ENCODE measurements around the gene PPP6R2.

DNA sequence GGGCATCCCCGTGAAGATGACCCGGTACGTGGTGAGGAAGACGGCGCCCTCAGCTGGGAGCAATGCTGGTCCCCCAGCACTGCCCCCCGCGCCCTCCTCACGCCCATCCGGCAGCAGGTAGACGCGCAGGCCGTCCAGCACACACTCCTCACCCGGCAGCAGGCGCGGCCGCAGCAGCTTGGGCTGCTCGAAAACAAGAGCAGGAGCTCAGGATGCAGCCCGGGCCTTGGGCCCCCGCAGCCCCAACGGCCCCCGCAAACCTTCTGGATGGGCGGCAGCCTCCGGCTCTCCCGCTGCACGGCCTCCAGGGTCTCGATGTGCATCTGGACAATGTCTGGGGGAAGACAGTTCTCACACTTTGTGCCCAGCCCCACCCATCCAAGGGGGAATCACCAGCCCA, 118.4 kb downstream of the PPP6R2 start:
- TF ChIP-seq, protein P1, sequence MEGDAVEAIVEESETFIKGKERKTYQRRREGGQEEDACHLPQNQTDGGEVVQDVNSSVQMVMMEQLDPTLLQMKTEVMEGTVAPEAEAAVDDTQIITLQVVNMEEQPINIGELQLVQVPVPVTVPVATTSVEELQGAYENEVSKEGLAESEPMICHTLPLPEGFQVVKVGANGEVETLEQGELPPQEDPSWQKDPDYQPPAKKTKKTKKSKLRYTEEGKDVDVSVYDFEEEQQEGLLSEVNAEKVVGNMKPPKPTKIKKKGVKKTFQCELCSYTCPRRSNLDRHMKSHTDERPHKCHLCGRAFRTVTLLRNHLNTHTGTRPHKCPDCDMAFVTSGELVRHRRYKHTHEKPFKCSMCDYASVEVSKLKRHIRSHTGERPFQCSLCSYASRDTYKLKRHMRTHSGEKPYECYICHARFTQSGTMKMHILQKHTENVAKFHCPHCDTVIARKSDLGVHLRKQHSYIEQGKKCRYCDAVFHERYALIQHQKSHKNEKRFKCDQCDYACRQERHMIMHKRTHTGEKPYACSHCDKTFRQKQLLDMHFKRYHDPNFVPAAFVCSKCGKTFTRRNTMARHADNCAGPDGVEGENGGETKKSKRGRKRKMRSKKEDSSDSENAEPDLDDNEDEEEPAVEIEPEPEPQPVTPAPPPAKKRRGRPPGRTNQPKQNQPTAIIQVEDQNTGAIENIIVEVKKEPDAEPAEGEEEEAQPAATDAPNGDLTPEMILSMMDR (IDR thresholded peaks at IDR 0.05), result no peak
- no peak for TF ChIP-seq EP300 (IDR thresholded peaks at IDR 0.05)
- no peak for TF ChIP-seq POLR2A (IDR thresholded peaks at IDR 0.05)
- no peak for TF ChIP-seq POLR2AphosphoS5 (IDR thresholded peaks at IDR 0.05)
